ENCODE measurements around the gene TRPV5.

DNA sequence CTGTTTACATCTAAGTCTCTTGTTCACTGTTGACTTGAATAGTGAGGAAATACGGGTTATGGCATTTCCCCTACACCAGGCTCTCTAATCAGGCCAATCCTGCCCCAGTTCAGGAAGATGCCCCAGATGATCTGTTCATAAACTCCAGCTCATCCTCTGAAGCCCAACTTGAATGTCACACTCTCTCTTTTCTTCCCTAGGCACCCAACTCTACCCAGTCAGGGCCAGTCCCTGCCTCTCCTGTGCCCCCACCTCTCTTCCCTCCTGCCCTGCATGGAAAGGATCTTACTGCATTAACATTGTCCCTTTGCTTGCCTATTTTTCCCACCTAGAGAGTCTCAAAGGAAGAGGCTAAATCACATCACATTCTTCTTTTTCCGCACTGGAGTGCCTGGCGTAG is 37.4 kb downstream of the TRPV5 start:
- TF ChIP-seq, protein P1, sequence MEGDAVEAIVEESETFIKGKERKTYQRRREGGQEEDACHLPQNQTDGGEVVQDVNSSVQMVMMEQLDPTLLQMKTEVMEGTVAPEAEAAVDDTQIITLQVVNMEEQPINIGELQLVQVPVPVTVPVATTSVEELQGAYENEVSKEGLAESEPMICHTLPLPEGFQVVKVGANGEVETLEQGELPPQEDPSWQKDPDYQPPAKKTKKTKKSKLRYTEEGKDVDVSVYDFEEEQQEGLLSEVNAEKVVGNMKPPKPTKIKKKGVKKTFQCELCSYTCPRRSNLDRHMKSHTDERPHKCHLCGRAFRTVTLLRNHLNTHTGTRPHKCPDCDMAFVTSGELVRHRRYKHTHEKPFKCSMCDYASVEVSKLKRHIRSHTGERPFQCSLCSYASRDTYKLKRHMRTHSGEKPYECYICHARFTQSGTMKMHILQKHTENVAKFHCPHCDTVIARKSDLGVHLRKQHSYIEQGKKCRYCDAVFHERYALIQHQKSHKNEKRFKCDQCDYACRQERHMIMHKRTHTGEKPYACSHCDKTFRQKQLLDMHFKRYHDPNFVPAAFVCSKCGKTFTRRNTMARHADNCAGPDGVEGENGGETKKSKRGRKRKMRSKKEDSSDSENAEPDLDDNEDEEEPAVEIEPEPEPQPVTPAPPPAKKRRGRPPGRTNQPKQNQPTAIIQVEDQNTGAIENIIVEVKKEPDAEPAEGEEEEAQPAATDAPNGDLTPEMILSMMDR (IDR thresholded peaks at IDR 0.05; ENCODE audit: low read depth, low read length): no peak
- no peak for TF ChIP-seq EZH2phosphoT487 (IDR thresholded peaks at IDR 0.05; ENCODE audit: low read depth)
